B cell (primary cell): ENCODE data around the gene SELENOI.

Source experiments
- CTCF ChIP-seq: fragments of 200-600 bp; IDR thresholded peaks from one replicate; pipeline ENCODE4 v1.8.0; 2022; ENCODE audit warnings: antibody characterized with exemption, mild to moderate bottlenecking
- EZH2 ChIP-seq: IDR thresholded peaks from 2 replicates; pipeline ENCODE4 v1.6.1; 2012; ENCODE audit warnings: borderline replicate concordance, low read depth, mild to moderate bottlenecking, moderate library complexity, low read length; ENCODE audit not compliant: insufficient read depth, poor library complexity, severe bottlenecking

- TF ChIP-seq CTCF (no peak), EZH2 (no peak)
These were observed 20.1 kb upstream of the SELENOI start for GRCh38 chr2:26325851-26326250.
